ENCODE data around the gene ENHO. TPM values are rescaled to one million over a fixed set of nuclear protein-coding genes. Genes with fewer than 3 reads are reported as not detected.

ENHO gene
- polyA plus RNA-seq, 3 donors: 2.3 to 3.2 (median 2.7) TPM

GRCh38 chr9:34555500-34555899 lies 32.7 kb upstream of the ENHO start:
- H3K79me2 ChIP-seq (ENCODE audit: insufficient read depth, low read length): no peaks in the 10 kb centered on the region
- no peaks in the 10 kb centered on the region for H3K4me1 ChIP-seq (ENCODE audit: control insufficient read depth in 1 of 2, insufficient read depth in 2 of 2, low read length in 2 of 2)
- no peak for DNase-seq
- 95% methylated on average over 2 of the region's 5 CpGs for WGBS (ENCODE audit: insufficient coverage)
- H3K27me3 ChIP-seq (ENCODE audit: control insufficient read depth in 2 of 2, insufficient read depth in 2 of 2, low read length in 2 of 2): peaks cover 0 to 9% of the 10 kb centered on the region in 2 donors
- Mint-ChIP-seq H3K36me3 (no peaks in the 10 kb centered on the region), H3K4me3 (no peak overlapping the region), H3K4me1 (no peaks in the 10 kb centered on the region), H3K9me3 (no peaks in the 10 kb centered on the region), H3K27me3 (ENCODE audit: low read depth in 3 of 3) (peaks cover 15 to 27% (median 19%) of the 10 kb centered on the region in 3 donors), H3K27ac (no peak overlapping the region)
- H4K20me1 ChIP-seq (ENCODE audit: insufficient read depth, low read length): no peaks in the 10 kb centered on the region
- TF ChIP-seq, protein P1, sequence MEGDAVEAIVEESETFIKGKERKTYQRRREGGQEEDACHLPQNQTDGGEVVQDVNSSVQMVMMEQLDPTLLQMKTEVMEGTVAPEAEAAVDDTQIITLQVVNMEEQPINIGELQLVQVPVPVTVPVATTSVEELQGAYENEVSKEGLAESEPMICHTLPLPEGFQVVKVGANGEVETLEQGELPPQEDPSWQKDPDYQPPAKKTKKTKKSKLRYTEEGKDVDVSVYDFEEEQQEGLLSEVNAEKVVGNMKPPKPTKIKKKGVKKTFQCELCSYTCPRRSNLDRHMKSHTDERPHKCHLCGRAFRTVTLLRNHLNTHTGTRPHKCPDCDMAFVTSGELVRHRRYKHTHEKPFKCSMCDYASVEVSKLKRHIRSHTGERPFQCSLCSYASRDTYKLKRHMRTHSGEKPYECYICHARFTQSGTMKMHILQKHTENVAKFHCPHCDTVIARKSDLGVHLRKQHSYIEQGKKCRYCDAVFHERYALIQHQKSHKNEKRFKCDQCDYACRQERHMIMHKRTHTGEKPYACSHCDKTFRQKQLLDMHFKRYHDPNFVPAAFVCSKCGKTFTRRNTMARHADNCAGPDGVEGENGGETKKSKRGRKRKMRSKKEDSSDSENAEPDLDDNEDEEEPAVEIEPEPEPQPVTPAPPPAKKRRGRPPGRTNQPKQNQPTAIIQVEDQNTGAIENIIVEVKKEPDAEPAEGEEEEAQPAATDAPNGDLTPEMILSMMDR (IDR thresholded peaks at IDR 0.05): no peak
- no peak overlapping the region for H3K4me3 ChIP-seq (replicated peaks in 1 of 3; ENCODE audit: low read depth in 2 of 3, low read length in 3 of 3)
- H3K4me2 ChIP-seq (replicated peaks; ENCODE audit: extremely low read depth, low read length, poor library complexity, severe bottlenecking): no peak overlapping the region
- no peaks in the 10 kb centered on the region for H3K36me3 ChIP-seq (replicated peaks in 1 of 2; ENCODE audit: control insufficient read depth in 1 of 2, insufficient read depth in 2 of 2, low read length in 2 of 2)
- no peak overlapping the region for H2AFZ ChIP-seq (ENCODE audit: insufficient read depth, low read depth, low read length, poor library complexity, severe bottlenecking)
- H3K27ac ChIP-seq (ENCODE audit: low read depth in 1 of 2, low read length in 2 of 2): no peak overlapping the region
- no peak overlapping the region for H3K9ac ChIP-seq (ENCODE audit: insufficient read depth, low read length, poor library complexity, severe bottlenecking)
- intact Hi-C loops (cut with micrococcal nuclease): no loop called here
- no peaks in the 10 kb centered on the region for H3K9me3 ChIP-seq (replicated peaks in 1 of 2; ENCODE audit: control insufficient read depth in 1 of 2, insufficient read depth in 1 of 2, low read length in 2 of 2)

DNA sequence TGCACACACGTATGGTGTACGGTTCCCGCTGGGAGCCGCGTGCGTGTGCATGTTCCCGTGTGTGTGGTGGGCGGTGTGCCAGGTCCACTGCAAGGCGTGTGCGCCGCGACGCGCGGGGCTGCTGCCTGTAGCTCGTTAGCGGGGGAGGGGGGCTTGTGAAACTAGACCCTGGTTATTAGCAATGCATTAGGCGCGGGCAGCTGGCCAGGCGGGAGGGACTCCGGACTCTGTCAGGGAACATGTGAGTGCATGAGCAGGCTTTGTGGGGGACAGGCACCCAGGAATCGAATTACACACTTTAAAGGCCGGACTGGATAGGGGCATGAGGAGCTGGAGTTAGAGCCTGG lies 32.2 kb upstream of the ENHO start:
- TF ChIP-seq, protein P1 (IDR thresholded peaks at IDR 0.05): no peak
- H3K27ac ChIP-seq (ENCODE audit: low read depth in 1 of 2, low read length in 2 of 2): no peak overlapping the region
- H4K20me1 ChIP-seq (ENCODE audit: insufficient read depth, low read length): no peaks in the 10 kb centered on the region
- H3K4me1 ChIP-seq (ENCODE audit: control insufficient read depth in 1 of 2, insufficient read depth in 2 of 2, low read length in 2 of 2): no peaks in the 10 kb centered on the region
- Mint-ChIP-seq H3K9me3 (no peaks in the 10 kb centered on the region), H3K4me3 (no peak overlapping the region), H3K27ac (no peak overlapping the region), H3K36me3 (no peaks in the 10 kb centered on the region), H3K27me3 (ENCODE audit: low read depth in 3 of 3) (peaks cover 12 to 23% (median 15%) of the 10 kb centered on the region in 3 donors), H3K4me1 (no peaks in the 10 kb centered on the region)
- H3K27me3 ChIP-seq (ENCODE audit: control insufficient read depth in 2 of 2, insufficient read depth in 2 of 2, low read length in 2 of 2): peaks cover 0 to 8% of the 10 kb centered on the region in 2 donors
- H3K4me2 ChIP-seq (replicated peaks; ENCODE audit: extremely low read depth, low read length, poor library complexity, severe bottlenecking): no peak overlapping the region
- H3K79me2 ChIP-seq (ENCODE audit: insufficient read depth, low read length): no peaks in the 10 kb centered on the region
- no peaks in the 10 kb centered on the region for H3K36me3 ChIP-seq (replicated peaks in 1 of 2; ENCODE audit: control insufficient read depth in 1 of 2, insufficient read depth in 2 of 2, low read length in 2 of 2)
- no peak overlapping the region for H3K9ac ChIP-seq (ENCODE audit: insufficient read depth, low read length, poor library complexity, severe bottlenecking)
- 88% methylated on average over 9 of the region's 23 CpGs for WGBS (ENCODE audit: insufficient coverage)
- H3K9me3 ChIP-seq (replicated peaks in 1 of 2; ENCODE audit: control insufficient read depth in 1 of 2, insufficient read depth in 1 of 2, low read length in 2 of 2): no peaks in the 10 kb centered on the region
- H2AFZ ChIP-seq (ENCODE audit: insufficient read depth, low read depth, low read length, poor library complexity, severe bottlenecking): no peak overlapping the region
- intact Hi-C loops (cut with micrococcal nuclease): no loop called here
- no peak overlapping the region for H3K4me3 ChIP-seq (replicated peaks in 1 of 3; ENCODE audit: low read depth in 2 of 3, low read length in 3 of 3)
- DNase-seq: no peak

Data from CD14-positive monocyte (primary cell).